HepG2 (cell line): ENCODE results near the gene ARHGAP26. TPM values are rescaled to one million over a fixed set of nuclear protein-coding genes. Genes with fewer than 3 reads are reported as not detected.

Experiments
- ATF2 ChIP-seq: sonication (generic); formaldehyde crosslinking; IDR thresholded peaks from 2 replicates; pipeline ENCODE4 v1.4.0; 2020; ENCODE audit warnings: missing genetic modification reagents
- CENPT ChIP-seq: sonication (generic); formaldehyde crosslinking; IDR thresholded peaks from 2 replicates; pipeline ENCODE4 v1.8.0; 2022; ENCODE audit warnings: low read depth, mild to moderate bottlenecking, moderate library complexity, missing genetic modification reagents
- KAT2B ChIP-seq: fragments of 150-350 bp; IDR thresholded peaks from 2 replicates; pipeline ENCODE4 v1.6.1; 2014; ENCODE audit warnings: low read depth, low read length, borderline replicate concordance
- KDM5A ChIP-seq: fragments of 200-600 bp; sonication (generic); IDR thresholded peaks from 2 replicates; pipeline ENCODE4 v1.7.0; 2018; ENCODE audit warnings: antibody characterized with exemption, mild to moderate bottlenecking, low read length, borderline replicate concordance
- MLX ChIP-seq: IDR thresholded peaks from 2 replicates; pipeline ENCODE4 v1.6.1; 2016
- MNT ChIP-seq: fragments of 450-650 bp; IDR thresholded peaks from 2 replicates; pipeline ENCODE4 v1.6.1; 2016
- MTA3 ChIP-seq: sonication (generic); formaldehyde crosslinking; IDR thresholded peaks from 2 replicates; pipeline ENCODE4 v1.4.0; 2020; ENCODE audit warnings: missing genetic modification reagents
- NCOA2 ChIP-seq: sonication (generic); formaldehyde crosslinking; IDR thresholded peaks from 2 replicates; pipeline ENCODE4 v1.8.0; 2022; ENCODE audit warnings: inconsistent platforms
- NR2C2 ChIP-seq: sonication (generic); formaldehyde crosslinking; IDR thresholded peaks from 2 replicates; pipeline ENCODE4 v1.4.0; 2020; ENCODE audit warnings: missing genetic modification reagents, mild to moderate bottlenecking, moderate library complexity, borderline replicate concordance
- NR2F2 ChIP-seq: IDR thresholded peaks from 2 replicates; pipeline ENCODE4 v1.6.1; 2012; ENCODE audit warnings: low read depth, inconsistent platforms, borderline replicate concordance
- NRL ChIP-seq: sonication (generic); formaldehyde crosslinking; IDR thresholded peaks from 2 replicates; pipeline ENCODE4 v1.5.0; 2020; ENCODE audit warnings: missing genetic modification reagents, mild to moderate bottlenecking, moderate library complexity, borderline replicate concordance
- PCBP2 ChIP-seq: fragments of 200-400 bp; formaldehyde crosslinking; optimal IDR thresholded peaks from 2 replicates; pipeline ENCODE3; 2018; ENCODE audit warnings: low read length, low read depth; ENCODE audit not compliant: poor library complexity, severe bottlenecking
- REL ChIP-seq: sonication (generic); formaldehyde crosslinking; conservative IDR thresholded peaks from 2 replicates; pipeline ENCODE4 v1.8.0; 2022; ENCODE audit warnings: mild to moderate bottlenecking, missing genetic modification reagents, moderate library complexity
- SUZ12 ChIP-seq: fragments of 150-350 bp; IDR thresholded peaks from 2 replicates; pipeline ENCODE4 v1.6.1; 2014; ENCODE audit warnings: low read depth, low read length
- ZBTB43 ChIP-seq: sonication (generic); formaldehyde crosslinking; conservative IDR thresholded peaks from 2 replicates; pipeline ENCODE4 v1.4.0; 2020; ENCODE audit warnings: missing genetic modification reagents
- ZKSCAN8 ChIP-seq: IDR thresholded peaks from 2 replicates; pipeline ENCODE4 v1.6.1; 2016; ENCODE audit warnings: borderline replicate concordance, missing genetic modification reagents, missing compliant biosample characterization
- ZNF674 ChIP-seq: sonication (generic); formaldehyde crosslinking; IDR thresholded peaks from 2 replicates; pipeline ENCODE4 v1.5.0; 2020; ENCODE audit warnings: low read depth, mild to moderate bottlenecking, missing genetic modification reagents
- ZNF703 ChIP-seq: sonication (generic); formaldehyde crosslinking; IDR thresholded peaks from 2 replicates; pipeline ENCODE4 v1.5.1; 2020; ENCODE audit warnings: missing genetic modification reagents, mild to moderate bottlenecking, moderate library complexity, borderline replicate concordance
- ZNF772 ChIP-seq: sonication (generic); formaldehyde crosslinking; IDR thresholded peaks from 2 replicates; pipeline ENCODE4 v1.5.0; 2020; ENCODE audit warnings: mild to moderate bottlenecking, missing genetic modification reagents
- ZNF773 ChIP-seq: sonication (generic); formaldehyde crosslinking; IDR thresholded peaks from 2 replicates; pipeline ENCODE4 v1.4.0; 2020; ENCODE audit warnings: missing genetic modification reagents, borderline replicate concordance
- polyA plus RNA-seq, 8 experiments: library from polyadenylated mRNA; depleted of rRNA in 3 of 8; stranded (reverse) in 7 of 8; unstranded in 1 of 8; fragments of >200 nt; fragmentation: Illumina TruSeq in 4 of 8; extraction: Trizol in 4 of 8; gene quantifications; 2 replicates each; pipeline versions ENCODE4 v1.2.1 to v1.2.3, GENCODE V29; 2011 to 2016; ENCODE audit warnings: low read depth in 4 of 8, missing spikeins in 1 of 8, mixed read lengths in 1 of 8; ENCODE audit not compliant: insufficient read depth in 1 of 8
- total RNA-seq, 5 experiments: library from RNA; depleted of rRNA; stranded (reverse); fragments of >200 nt; fragmentation: Illumina TruSeq; extraction: Trizol; gene quantifications; 2 replicates each; pipeline ENCODE4 v1.2.3, GENCODE V29; 2016; ENCODE audit warnings: low read depth in 1 of 5

The ARHGAP26 gene
- total and polyA plus RNA-seq, 2 of the 13 experiments (the other 11 are each of a cell fraction or from before 2014, with no cell fraction given), result 9.6 to 18.2 TPM

- TF ChIP-seq MLX (peak; percentile 43), NRL (CRISPR knock-in tag) (no peak), PCBP2 (no peak), NR2F2 (no peak), CENPT (CRISPR knock-in tag) (no peak), ZNF674 (no peak), NCOA2 (CRISPR knock-in tag) (no peak), ZNF773 (CRISPR knock-in tag) (no peak), ZNF772 (CRISPR knock-in tag) (no peak), MNT (no peak), REL (CRISPR knock-in tag) (no peak), ZNF703 (no peak), SUZ12 (no peak), ZBTB43 (CRISPR knock-in tag) (peak; percentile 37; the same call in 1 of the 2 replicates), NR2C2 (no peak), ZKSCAN8 (CRISPR knock-in tag) (no peak), KDM5A (no peak; the same call in 1 of the 2 replicates), KAT2B (no peak), MTA3 (CRISPR knock-in tag) (no peak), ATF2 (CRISPR knock-in tag) (peak; percentile 24; the same call in 1 of the 2 replicates)
Measured at GRCh38 chr5:142820447-142820846, 50.3 kb downstream of the ARHGAP26 start (continued).
